SK-N-SH treated with all-trans-retinoic acid at 6 μM for 48 hours (cell line): Measurements from ENCODE around the gene COX15.
A peak's percentile ranks its signal among the peaks of the same experiment; 100 is the strongest.

Experiments
- ATAC-seq: fragments of 200-7000 bp; cut with Tn5 transposase; 3 replicates; pipeline ENCODE4 v1.9.1; 2020; ENCODE audit warnings: mild to moderate bottlenecking, moderate library complexity
- ARNTL ChIP-seq: fragments of 450-650 bp; formaldehyde crosslinking; IDR thresholded peaks from 2 replicates; pipeline ENCODE4 v1.5.0; 2020; ENCODE audit warnings: low read depth, mild to moderate bottlenecking, moderate library complexity, borderline replicate concordance
- CSDC2 ChIP-seq: fragments of 250-450 bp; sonication (Bioruptor Pico); IDR thresholded peaks from 2 replicates; pipeline ENCODE4 v1.5.0; 2020; ENCODE audit warnings: mild to moderate bottlenecking, moderate library complexity
- ESRRG ChIP-seq: fragments of 250-450 bp; sonication (Bioruptor Pico); IDR thresholded peaks from 2 replicates; pipeline ENCODE4 v1.6.1; 2021; ENCODE audit warnings: mild to moderate bottlenecking
- GLIS3 ChIP-seq: fragments of 250-450 bp; sonication (Bioruptor Pico); IDR thresholded peaks from 2 replicates; pipeline ENCODE4 v1.5.0; 2020; ENCODE audit warnings: mild to moderate bottlenecking, moderate library complexity
- OSR1 ChIP-seq: fragments of 250-450 bp; sonication (Bioruptor Pico); IDR thresholded peaks from 2 replicates; pipeline ENCODE4 v1.8.0; 2022; ENCODE audit warnings: moderate library complexity, mild to moderate bottlenecking, inconsistent platforms
- PPARA ChIP-seq: fragments of 250-450 bp; sonication (Bioruptor Pico); IDR thresholded peaks from 2 replicates; pipeline ENCODE4 v1.5.0; 2020; ENCODE audit warnings: mild to moderate bottlenecking, borderline replicate concordance
- RARB ChIP-seq: fragments of 250-450 bp; sonication (Bioruptor Pico); IDR thresholded peaks from 2 replicates; pipeline ENCODE4 v1.8.0; 2021; ENCODE audit warnings: mild to moderate bottlenecking, moderate library complexity
- SNAI2 ChIP-seq: fragments of 250-450 bp; sonication (Bioruptor Pico); IDR thresholded peaks from 2 replicates; pipeline ENCODE4 v1.5.0; 2020; ENCODE audit warnings: mild to moderate bottlenecking, moderate library complexity
- TOX ChIP-seq: fragments of 250-450 bp; sonication (Bioruptor Pico); IDR thresholded peaks from 2 replicates; pipeline ENCODE4 v1.8.0; 2021; ENCODE audit warnings: mild to moderate bottlenecking, moderate library complexity, borderline replicate concordance
- ZC3H10 ChIP-seq: fragments of 250-450 bp; sonication (Bioruptor Pico); IDR thresholded peaks from 2 replicates; pipeline ENCODE4 v1.5.1; 2021; ENCODE audit warnings: mild to moderate bottlenecking, moderate library complexity
- ZFP3 ChIP-seq: fragments of 250-450 bp; sonication (Bioruptor Pico); IDR thresholded peaks from 2 replicates; pipeline ENCODE4 v1.5.0; 2020; ENCODE audit warnings: mild to moderate bottlenecking, moderate library complexity
- ZFP30 ChIP-seq: fragments of 450-650 bp; formaldehyde crosslinking; IDR thresholded peaks from 2 replicates; pipeline ENCODE4 v1.5.0; 2022; ENCODE audit warnings: mild to moderate bottlenecking, moderate library complexity
- ZNF565 ChIP-seq: fragments of 450-650 bp; formaldehyde crosslinking; conservative IDR thresholded peaks from 2 replicates; pipeline ENCODE4 v1.5.0; 2020; ENCODE audit warnings: low read depth, mild to moderate bottlenecking, moderate library complexity
- ZNF70 ChIP-seq: fragments of 450-650 bp; formaldehyde crosslinking; IDR thresholded peaks from 2 replicates; pipeline ENCODE4 v1.5.0; 2020; ENCODE audit warnings: mild to moderate bottlenecking, moderate library complexity
- ZNF8 ChIP-seq: fragments of 450-650 bp; formaldehyde crosslinking; IDR thresholded peaks from 2 replicates; pipeline ENCODE4 v1.5.0; 2020; ENCODE audit warnings: mild to moderate bottlenecking, moderate library complexity
- TF ChIP-seq, protein P1 (sequence below): fragments of 250-450 bp; sonication (Bioruptor Pico); IDR thresholded peaks from 2 replicates; pipeline ENCODE4 v1.8.0; 2021; ENCODE audit warnings: low read depth, mild to moderate bottlenecking, moderate library complexity, borderline replicate concordance
- TF ChIP-seq, protein P2 (sequence below): fragments of 250-450 bp; sonication (Bioruptor Pico); IDR thresholded peaks from 2 replicates; pipeline ENCODE4 v1.8.0; 2020; ENCODE audit warnings: mild to moderate bottlenecking, moderate library complexity, borderline replicate concordance
- TF ChIP-seq, protein P3 (sequence below): fragments of 250-450 bp; sonication (Bioruptor Pico); IDR thresholded peaks from 2 replicates; pipeline ENCODE4 v1.5.1; 2020; ENCODE audit warnings: low read depth, mild to moderate bottlenecking, moderate library complexity
- TF ChIP-seq, protein P4 (sequence below): fragments of 250-450 bp; sonication (Bioruptor Pico); IDR thresholded peaks from 2 replicates; pipeline ENCODE4 v1.5.1; 2021; ENCODE audit warnings: mild to moderate bottlenecking, moderate library complexity

The COX15 gene

DNA sequence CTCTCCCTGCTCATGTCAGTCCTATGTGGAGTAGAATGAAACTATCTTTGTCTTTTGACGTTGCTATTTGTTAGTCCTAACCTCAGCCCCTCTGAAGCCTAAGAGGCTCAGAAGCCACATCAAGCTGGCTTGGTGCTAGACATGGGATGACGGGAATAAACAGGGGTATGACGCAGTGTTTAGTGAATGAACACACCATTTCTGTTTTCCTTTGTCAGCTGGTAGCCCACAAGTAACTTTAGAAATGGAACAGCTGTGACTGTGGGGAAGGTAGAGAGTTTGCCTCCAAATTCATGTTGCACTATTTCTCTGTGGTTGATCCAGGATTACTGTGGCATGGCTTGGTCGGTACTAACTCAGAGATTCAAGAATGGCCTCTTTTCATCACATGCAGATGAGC lies 31.3 kb downstream of the COX15 start (continued):
- TF ChIP-seq, protein P1, sequence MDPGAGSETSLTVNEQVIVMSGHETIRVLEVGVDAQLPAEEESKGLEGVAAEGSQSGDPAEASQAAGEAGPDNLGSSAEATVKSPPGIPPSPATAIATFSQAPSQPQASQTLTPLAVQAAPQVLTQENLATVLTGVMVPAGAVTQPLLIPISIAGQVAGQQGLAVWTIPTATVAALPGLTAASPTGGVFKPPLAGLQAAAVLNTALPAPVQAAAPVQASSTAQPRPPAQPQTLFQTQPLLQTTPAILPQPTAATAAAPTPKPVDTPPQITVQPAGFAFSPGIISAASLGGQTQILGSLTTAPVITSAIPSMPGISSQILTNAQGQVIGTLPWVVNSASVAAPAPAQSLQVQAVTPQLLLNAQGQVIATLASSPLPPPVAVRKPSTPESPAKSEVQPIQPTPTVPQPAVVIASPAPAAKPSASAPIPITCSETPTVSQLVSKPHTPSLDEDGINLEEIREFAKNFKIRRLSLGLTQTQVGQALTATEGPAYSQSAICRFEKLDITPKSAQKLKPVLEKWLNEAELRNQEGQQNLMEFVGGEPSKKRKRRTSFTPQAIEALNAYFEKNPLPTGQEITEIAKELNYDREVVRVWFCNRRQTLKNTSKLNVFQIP (CRISPR knock-in tag) = no peak
- no peak for TF ChIP-seq RARB (CRISPR knock-in tag)

DNA sequence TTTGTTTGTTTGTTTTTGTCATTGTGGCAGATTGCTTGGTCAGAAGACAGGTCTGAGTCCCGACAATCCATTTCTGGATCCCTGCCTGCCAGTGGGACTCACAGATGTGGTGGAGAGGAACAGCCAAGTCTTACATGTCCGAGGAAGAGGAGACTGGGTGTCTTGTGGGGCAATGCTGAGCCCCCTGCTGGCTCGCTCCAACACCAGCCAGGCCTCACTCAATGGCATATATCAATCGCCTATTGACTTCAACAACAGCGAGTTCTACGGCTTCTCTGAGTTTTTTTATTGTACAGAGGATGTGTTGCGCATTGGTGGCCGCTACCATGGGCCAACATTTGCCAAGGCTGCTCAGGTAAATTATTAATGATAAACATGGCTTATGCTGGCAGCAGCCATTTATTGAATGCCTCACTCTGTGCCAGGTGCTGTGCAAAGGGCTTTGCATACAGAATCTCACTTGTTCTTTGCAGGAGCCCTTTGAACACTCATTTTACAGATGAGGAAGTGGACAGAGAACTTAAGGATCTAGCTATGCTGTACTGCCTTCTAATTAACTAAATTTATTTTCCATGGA lies 33.3 kb downstream of the COX15 start:
- ATAC-seq = no peak
- TF ChIP-seq ZFP3 (CRISPR knock-in tag) (no peak), ZNF70 (CRISPR knock-in tag) (no peak), OSR1 (CRISPR knock-in tag) (no peak)

DNA sequence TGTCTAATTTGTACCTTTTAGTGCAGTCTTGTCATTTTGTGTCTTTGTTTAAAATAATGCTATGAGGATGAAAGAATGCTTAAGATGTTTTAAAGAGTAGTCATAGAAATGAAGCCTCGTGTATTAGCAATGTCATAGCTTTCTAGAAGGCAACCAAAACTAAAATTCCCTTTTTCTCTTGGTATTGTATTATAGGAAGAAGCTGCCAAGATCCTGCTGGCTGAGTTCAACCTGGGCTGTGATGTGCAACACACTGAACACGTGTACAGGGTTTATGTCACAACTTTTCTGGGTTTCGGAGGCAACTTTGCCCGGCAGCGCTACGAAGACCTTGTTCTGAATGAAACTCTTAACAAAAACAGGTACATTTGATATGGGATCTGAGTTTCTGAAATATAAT lies 36.2 kb downstream of the COX15 start:
- no peak for TF ChIP-seq ARNTL (CRISPR knock-in tag)
- no peak for TF ChIP-seq OSR1 (CRISPR knock-in tag)
- no peak for TF ChIP-seq ESRRG
- TF ChIP-seq, protein P2, sequence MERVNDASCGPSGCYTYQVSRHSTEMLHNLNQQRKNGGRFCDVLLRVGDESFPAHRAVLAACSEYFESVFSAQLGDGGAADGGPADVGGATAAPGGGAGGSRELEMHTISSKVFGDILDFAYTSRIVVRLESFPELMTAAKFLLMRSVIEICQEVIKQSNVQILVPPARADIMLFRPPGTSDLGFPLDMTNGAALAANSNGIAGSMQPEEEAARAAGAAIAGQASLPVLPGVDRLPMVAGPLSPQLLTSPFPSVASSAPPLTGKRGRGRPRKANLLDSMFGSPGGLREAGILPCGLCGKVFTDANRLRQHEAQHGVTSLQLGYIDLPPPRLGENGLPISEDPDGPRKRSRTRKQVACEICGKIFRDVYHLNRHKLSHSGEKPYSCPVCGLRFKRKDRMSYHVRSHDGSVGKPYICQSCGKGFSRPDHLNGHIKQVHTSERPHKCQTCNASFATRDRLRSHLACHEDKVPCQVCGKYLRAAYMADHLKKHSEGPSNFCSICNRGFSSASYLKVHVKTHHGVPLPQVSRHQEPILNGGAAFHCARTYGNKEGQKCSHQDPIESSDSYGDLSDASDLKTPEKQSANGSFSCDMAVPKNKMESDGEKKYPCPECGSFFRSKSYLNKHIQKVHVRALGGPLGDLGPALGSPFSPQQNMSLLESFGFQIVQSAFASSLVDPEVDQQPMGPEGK (CRISPR knock-in tag) = no peak
- no peak for ATAC-seq

DNA sequence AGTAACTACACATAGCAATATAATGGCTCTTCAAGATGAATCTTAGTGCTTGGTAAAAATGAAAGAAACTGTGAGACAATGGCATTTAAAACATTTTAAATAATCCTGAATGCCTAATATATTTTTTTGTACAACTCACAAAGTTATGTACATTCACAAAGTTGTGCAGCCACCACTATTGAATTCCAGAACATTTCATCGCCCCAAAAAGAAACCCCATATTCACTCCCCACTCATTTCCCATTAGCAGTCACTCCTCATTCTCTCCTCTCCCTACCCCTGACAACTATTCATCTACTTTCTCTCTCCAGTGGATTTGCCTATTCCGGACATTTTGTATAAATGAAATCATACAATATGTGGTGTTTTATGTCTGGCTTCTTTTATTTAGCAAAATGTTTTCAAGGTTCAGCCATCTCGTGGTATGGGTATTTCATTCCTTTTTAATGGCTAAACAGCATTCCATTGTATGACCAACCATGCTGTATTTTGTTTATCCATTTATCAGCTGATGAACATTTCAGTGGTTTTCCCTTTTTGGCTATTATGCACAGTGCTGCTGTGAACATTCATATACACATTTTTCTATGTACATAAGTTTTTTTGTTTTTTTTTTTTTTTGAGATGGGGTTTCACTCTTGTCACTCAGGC lies 37.9 kb downstream of the COX15 start:
- no peak for TF ChIP-seq ZNF8 (CRISPR knock-in tag)
- no peak for TF ChIP-seq ZFP30
- TF ChIP-seq GLIS3 (CRISPR knock-in tag) = no peak
- no peak for TF ChIP-seq ZFP3 (CRISPR knock-in tag)
- no peak for TF ChIP-seq CSDC2 (CRISPR knock-in tag)
- TF ChIP-seq SNAI2 (CRISPR knock-in tag) = no peak
- TF ChIP-seq, protein P3, sequence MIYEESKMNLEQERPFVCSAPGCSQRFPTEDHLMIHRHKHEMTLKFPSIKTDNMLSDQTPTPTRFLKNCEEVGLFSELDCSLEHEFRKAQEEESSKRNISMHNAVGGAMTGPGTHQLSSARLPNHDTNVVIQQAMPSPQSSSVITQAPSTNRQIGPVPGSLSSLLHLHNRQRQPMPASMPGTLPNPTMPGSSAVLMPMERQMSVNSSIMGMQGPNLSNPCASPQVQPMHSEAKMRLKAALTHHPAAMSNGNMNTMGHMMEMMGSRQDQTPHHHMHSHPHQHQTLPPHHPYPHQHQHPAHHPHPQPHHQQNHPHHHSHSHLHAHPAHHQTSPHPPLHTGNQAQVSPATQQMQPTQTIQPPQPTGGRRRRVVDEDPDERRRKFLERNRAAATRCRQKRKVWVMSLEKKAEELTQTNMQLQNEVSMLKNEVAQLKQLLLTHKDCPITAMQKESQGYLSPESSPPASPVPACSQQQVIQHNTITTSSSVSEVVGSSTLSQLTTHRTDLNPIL (CRISPR knock-in tag) = no peak
- TF ChIP-seq ZC3H10 = no peak
- TF ChIP-seq ZNF70 (CRISPR knock-in tag) = no peak
- TF ChIP-seq, protein P1 (CRISPR knock-in tag) = no peak
- TF ChIP-seq, protein P4, sequence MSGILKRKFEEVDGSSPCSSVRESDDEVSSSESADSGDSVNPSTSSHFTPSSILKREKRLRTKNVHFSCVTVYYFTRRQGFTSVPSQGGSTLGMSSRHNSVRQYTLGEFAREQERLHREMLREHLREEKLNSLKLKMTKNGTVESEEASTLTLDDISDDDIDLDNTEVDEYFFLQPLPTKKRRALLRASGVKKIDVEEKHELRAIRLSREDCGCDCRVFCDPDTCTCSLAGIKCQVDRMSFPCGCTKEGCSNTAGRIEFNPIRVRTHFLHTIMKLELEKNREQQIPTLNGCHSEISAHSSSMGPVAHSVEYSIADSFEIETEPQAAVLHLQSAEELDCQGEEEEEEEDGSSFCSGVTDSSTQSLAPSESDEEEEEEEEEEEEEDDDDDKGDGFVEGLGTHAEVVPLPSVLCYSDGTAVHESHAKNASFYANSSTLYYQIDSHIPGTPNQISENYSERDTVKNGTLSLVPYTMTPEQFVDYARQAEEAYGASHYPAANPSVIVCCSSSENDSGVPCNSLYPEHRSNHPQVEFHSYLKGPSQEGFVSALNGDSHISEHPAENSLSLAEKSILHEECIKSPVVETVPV = no peak
- TF ChIP-seq RARB (CRISPR knock-in tag) = no peak
- TF ChIP-seq ARNTL (CRISPR knock-in tag) = no peak
- no peak for TF ChIP-seq OSR1 (CRISPR knock-in tag)
- TF ChIP-seq TOX = no peak
- TF ChIP-seq PPARA (CRISPR knock-in tag) = no peak
- TF ChIP-seq ZNF565 (CRISPR knock-in tag) = no peak
- TF ChIP-seq, protein P2 (CRISPR knock-in tag) = no peak
- peak; percentile 66 for ATAC-seq
